Stimulated activated CD8-positive, alpha-beta memory T cell treated with anti-CD3 and anti-CD28 coated beads, Interleukin-7, amount 100 ng/mL, for 24 hours (primary cell): ENCODE measurements around the gene SPG7.

Source experiments
- DNase-seq: peaks from one replicate; pipeline ENCODE4 v3.0.0-alpha.2; 2020; ENCODE audit warnings: low read depth

SPG7 gene

DNA sequence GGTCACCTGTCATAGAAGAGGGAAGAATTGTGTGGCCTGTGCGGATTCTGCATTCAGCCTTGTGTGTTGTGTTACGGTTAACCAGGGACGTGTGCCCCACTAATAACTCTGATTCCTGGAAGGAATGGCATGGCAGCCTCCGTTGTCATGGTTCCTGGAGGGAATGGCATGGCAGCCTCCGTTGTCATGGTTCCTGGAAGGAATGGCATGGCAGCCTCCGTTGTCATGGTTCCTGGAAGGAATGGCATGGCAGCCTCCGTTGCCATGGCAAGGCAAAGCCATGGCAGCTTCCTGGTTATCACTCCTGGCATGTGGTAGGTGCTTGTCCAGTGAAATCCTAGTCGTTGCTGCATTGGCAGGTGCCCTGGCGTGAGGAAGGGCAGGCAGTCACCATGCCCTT, 8.9 kb downstream of the SPG7 start:
- no peak for DNase-seq

DNA sequence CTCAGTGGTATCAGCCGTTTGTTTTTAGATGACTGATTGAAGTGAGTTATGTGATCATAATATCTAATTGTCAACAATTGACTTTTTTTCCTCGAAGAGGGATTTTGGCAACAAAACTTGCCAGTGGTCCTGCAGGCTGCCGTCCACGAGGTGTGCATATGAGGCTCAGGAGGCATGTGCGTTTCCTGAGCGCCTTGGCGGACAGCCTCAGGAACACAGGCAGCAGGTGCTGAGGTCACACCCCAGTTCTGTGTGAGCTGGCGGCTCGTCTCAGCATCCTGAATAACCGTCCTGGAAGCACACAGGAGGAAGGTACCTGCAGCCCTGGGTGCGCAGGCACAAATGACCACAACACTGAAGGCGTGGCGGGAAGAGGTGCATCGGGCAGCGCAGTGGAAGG, 11.7 kb downstream of the SPG7 start:
- no peak for DNase-seq

DNA sequence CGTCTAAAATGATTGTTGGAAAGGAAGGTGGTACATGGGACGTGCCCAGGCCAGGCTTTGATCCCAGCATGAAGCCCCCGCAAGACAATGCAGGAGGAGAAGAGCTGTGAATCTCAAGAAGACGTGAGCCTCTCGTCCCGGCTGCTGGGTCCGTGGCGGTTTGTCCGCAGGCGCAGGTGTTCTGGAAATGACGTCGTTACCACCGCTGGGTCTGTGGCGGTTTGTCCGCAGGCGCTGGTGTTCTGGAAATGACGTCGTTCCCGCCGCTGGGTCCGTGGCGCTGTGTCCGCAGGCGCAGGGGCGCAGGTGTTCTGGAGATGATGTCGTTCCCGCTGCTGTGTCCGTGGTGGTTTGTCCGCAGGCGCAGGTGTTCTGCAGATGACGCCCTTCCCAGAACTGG, 14.1 kb downstream of the SPG7 start:
- DNase-seq = no peak

DNA sequence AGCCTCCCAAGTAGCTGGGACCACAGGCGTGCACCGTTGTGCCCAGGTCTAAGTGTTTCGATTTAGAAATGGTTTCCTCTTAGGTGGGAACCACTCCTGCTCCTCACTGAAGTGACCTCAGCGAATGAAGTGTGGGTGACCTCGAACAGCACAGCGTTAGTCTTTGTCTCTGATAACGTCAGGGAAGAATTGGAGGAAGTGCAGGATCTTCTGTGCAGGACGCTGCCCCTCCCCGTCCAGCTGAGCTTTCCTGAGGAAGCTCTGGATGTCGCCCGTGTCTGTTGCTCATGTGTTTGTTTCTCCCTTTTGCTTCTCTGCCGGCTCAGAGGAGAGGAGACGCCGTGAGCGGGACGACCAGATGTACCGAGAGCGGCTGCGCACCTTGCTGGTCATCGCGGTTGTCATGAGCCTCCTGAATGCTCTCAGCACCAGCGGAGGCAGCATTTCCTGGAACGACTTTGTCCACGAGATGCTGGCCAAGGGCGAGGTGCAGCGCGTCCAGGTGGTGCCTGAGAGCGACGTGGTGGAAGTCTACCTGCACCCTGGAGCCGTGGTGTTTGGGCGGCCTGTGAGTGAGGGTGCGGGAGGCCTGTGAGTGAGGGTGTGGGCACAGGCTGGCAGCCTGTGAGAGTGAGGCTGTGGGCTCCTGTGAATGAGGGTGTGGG, 15.6 kb downstream of the SPG7 start:
- DNase-seq = no peak

DNA sequence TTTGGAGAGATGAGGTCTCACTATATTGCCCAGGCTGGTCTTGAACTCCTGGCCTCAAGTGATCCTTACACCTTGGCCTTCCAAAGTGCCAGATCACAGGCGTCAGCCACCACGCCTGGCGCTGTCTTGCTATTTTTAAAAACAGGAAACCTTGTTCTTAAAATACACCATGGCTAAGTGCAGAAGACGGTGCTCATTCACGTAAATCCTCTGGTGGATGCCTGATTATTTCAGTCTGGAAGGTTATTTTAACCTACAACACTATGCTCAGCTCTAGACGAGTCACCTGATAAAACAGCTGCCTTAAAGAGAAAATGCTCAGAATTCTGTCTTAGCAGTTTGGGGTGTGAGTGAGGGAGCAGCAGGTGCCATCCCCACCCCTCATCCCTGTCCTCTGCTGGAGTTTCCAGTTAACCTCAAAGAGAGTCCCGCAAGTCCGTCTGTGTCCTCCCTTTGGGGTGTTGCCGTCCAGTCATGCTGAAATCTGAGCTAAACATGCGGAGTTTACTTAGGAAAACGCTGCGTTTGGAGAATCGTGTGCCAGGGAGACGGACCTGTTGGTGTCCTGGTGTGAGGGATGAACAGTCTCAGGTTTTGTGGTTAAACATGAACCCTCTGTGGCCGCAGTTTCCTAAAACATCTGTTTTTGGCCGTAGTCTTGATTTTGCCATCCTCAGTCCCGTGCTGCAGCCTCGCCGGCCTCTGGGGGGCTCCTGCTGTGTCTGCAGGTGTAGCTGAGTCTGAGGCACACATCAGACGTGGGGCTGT, 17.1 kb downstream of the SPG7 start:
- DNase-seq = no peak

DNA sequence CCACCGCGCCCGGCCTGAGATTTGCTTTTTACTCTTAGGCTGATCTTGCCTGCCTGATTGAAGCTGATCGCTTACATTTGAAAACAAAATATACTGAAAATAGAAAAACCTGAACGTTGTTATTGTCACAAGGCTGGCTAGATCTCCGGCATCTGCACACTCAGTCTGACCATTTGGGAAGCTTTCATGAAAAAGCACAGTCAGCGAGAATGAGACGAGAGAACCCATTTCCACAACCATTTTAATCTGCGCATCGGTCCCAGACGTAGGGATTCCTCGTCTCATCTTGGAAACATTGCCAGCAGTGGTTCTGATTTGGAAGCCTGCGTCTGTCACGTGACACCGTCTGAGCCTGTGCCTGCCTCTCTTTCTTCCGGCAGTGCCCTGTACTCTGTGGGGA, 20.9 kb downstream of the SPG7 start:
- no peak for DNase-seq

DNA sequence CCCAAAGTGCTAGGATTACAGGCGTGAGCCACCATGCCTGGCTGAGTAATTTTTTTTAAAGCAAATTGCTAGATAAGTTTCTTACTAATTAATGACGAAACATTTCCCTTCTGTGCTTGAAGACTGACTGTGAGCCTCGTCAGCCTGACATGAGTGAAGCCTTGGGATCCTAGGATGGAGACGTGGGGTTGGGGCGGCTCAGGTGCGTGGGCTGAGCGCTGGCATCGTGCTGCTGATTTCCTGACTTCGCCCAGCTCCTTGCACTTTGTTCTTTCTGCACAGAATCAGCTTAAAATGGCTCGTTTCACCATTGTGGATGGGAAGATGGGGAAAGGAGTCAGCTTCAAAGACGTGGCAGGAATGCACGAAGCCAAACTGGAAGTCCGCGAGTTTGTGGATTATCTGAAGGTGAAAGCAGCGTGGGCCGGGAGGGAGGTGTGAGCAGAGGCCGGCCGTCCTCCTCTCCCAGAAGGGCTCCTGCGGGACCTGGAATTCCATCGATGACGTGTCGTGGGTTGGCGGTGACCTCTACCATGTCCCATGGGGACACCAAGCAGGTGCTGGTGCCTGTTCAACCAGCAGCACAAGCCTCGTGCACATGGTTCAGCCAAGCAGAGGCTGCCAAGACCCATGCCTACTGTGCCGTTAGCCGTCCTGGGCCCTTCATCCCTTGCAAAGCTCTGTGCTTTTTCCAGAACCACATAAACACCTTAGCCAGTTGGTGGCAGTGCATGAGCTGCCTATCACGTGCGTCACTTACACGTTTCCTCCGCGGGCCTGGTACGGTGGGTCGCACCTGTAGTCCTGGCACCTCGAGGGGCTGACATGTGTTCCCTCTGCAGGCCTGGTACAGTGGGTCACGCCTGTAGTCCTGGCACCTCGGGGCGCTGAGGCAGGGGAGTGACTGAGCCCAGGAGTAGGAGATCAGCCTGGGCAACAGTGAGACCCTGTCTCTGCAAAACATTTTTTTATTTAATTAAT, 22.5 kb downstream of the SPG7 start:
- DNase-seq = no peak

DNA sequence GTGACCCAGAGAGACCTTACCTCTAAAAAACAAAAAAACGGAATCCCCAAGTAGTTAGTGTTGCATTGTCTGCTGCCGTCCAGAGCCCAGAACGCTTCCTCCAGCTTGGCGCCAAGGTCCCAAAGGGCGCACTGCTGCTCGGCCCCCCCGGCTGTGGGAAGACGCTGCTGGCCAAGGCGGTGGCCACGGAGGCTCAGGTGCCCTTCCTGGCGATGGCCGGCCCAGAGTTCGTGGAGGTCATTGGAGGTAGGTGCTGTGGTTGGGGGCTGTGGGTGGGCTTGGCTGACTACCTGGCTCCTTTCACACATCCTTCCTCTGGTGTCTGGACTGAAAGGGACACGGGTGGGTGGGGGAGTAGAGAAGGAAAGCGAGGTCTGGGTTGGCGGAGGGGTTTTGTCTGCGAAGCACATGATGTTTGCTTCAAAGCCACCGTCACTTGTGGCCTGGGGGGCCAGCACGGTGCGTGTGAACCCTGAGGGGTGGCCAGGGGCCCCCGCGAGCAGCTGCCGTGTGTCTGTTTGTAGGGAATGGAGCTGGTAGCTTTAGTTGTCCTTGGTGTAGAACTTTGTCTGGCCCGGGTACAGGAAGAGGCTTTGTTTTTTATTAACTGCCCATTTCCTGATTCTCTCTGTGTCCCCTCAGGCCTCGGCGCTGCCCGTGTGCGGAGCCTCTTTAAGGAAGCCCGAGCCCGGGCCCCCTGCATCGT, 23.8 kb downstream of the SPG7 start:
- DNase-seq = no peak

DNA sequence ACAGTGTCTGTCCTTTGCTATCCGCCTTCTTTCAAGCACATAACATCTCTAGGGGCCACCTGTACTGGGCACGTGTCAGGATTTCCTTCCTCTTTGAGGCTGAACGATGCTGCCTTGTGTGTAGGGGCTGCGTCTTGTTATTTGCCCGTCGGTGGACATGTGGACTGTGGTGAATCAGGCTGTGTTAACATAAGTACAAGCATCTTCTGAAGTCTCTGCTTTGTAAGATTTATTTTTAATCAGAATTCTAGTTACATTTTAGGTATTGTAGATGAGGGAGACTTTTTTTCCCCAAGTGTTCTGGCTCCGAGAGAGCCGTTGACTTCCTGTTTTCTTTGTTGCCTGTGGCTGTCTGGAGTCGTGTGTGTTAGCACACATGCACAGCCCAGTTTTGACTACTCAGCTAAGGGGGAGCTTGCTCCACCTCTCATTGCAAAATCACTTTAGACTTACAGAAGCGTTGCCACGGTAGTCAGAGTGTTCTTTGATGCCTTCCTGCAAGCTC, 26.1 kb downstream of the SPG7 start:
- no peak for DNase-seq

DNA sequence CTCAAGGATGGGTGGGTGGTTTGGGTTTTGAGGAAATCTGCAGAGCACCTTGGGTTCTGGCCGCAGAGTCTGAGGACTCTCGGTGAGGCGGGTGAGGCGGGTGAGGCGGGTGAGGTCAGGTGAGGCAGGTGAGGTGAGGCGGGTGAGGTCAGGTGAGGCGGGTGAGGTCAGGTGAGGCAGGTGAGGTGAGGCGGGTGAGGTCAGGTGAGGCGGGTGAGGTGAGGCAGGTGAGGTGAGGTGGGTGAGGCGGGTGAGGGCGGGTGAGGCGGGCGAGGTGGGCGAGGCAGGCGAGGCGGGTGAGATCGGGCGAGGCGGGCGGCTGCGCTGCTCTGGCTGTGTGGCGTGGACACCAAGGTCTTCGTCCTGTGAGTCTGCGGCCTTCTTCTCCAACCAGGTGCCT, 28.2 kb downstream of the SPG7 start:
- no peak for DNase-seq

DNA sequence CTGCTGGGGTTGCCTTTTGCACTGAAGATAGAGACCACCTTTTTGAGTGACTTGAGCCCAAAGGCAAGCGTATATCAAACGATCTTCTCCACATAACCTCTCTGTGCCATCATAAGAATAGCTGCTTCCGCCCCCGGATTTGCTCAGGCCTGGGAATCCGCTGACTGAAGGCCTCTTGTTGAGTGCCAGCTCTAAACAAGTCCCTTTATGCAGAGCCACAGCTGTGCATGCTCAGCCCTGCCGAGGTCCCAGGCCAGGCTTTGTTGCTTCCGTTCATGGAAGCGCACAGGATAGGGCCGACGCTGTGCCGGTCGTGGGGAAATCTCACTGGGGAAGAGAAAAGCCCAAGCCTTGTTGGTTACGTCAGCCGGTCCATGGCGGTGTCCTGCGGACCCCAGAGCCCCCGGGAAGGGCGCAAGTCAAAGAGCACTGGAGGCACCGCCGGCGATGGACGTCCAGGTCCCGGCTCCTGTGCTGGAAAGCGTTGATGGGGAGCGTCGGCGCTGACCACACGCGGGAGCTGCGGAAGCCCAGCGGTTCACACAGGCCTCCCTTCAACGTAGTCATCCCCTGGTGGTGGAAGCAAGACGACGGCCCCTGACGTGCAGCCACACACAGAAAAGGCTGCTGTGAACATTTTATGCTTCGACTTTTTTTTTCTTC, 28.8 kb downstream of the SPG7 start:
- DNase-seq = no peak

DNA sequence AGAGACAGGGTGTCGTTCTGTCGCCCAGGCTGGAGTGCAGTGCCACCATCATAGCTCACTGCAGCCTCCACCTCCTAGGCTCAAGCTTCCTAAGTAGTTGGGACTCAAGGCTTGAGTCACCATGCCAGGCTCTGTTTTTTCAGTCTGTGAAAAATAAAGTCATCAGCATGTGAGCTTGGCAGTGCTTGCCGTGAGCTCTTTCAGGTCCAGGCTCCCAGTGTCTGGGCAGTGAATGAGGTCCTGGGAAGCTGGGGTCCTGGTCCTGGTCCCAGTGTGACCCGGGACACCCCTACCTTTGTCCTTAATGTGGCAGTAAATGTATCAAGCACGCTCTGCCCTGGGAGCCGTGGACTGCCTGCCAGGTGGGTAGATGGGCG, 29.3 kb downstream of the SPG7 start:
- DNase-seq = no peak

DNA sequence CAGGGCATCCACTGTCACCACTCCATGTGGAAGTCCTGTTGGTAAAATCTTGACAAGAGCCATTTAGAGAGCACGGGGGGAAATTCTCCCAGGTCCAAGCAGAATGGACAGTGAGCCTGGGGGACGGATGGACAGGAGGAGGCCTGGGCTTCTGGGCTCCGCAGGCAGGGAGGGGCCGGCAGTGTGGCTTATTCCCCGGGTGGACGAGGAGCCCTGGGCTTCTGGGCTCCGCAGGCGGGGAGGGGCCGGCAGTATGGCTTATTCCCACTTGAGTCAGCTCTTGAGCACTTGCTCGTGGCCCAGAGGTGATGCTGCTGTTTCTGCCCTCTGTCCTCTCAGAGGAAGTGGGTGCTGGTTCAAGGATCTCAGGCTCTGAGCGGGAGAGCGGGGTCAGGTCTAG, 30.1 kb downstream of the SPG7 start:
- DNase-seq = no peak

DNA sequence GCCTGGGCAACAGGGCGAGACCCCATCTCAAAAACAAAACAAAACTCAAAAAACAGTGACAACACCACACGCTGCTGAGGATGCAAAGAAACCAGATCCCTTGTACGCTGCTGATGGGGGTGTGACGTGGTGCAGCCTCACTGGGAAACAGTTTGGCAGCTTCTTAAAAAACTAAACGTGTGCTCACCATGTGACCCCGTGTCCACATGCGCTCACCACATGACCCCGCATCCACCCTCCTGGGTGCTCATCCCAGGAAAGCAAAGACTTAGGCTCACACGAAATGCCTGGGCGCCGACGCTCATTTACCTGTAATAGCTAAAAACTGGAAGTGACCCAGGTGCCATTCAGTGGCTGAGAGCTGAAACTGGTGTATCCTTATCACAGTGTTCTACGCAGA, 32.4 kb downstream of the SPG7 start:
- no peak for DNase-seq

DNA sequence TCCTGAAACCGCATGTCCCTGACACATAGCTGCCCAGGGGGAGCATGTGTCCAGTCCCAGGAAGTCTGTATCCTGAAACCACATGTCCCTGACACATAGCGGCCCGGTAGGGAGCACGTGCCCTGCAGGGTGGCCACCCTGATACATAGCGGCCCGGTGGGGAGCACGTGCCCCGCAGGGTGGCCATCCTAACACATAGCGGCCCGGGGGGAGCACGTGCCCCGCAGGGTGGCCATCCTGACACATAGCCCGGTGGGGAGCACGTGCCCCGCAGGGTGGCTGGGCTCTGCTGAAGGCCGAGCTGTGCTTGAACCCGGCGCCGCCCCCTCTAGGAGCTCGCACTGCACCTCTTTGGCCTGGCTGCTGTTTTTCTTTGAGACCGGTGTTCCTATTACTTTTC, 33.6 kb downstream of the SPG7 start:
- DNase-seq = no peak

DNA sequence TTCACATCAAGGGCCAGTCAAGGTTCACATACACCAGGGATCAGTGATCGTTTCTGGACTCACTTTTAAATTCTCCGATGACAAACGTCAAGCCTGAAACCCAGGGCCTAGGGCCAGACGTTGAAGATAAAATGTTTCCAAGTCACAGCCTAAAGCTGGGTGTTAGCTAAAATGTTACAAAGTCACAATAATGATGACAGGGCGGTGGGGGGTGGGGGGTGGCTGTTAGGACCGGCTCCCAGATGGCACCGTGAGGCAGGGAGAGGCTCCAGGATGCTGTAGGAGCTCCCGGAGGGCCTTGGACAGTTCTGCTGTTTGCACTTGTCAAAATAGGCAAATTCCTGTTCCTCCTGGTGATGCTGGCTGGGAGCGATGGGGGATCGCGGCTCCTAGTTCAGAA, 35.9 kb downstream of the SPG7 start:
- no peak for DNase-seq

DNA sequence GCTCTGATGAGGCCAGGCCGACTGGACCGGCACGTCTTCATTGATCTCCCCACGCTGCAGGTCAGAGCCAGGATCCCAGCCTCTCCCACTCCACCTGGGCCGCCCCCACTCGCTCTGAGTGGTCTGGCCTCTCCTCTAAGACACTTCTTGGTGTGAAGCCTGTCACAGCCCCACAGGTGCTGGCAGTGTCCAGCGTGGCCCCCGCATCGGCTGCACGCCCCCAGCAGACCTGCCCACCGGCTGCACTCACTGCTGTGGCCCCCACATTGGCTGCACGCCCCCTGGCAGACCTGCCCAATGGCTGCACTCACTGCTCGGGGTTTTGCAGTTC, 36.5 kb downstream of the SPG7 start:
- no peak for DNase-seq

DNA sequence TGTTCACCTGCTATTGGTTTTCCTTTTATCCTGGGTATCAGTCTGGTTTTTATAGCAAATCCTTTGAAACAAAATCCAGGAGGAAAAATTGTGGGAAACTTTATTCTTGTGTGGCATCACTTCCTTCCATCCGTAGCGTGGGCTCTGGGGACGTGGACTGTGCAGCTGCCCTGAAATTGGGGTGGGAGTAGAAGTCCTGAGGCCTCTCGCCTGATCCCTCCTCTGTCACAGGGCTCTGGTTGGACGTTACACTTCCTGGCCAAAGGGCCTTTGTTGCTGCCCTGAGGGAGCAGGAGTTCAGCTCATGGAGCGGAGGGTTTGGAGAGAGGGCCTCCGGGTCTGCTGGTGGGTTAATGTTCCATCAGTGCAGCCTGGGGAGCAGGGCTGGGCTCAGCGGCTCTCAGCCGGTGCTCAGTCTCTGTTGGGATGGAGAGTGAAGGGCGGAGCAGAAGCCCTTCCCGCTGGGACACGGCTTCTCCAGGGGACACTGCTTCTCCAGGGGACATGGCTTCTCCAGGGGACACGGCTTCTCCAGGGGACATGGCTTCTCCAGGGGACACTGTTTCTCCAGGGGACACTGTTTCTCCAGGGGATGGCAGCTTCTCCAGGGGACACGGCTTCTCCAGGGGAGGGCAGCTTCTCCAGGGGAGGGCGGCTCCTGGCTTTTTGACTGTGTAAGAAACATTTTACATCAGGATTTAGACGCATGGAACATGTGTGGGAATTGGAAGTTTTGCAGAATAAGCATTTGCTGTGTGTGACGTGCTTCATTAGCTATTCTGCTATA, 37.0 kb downstream of the SPG7 start:
- no peak for DNase-seq

DNA sequence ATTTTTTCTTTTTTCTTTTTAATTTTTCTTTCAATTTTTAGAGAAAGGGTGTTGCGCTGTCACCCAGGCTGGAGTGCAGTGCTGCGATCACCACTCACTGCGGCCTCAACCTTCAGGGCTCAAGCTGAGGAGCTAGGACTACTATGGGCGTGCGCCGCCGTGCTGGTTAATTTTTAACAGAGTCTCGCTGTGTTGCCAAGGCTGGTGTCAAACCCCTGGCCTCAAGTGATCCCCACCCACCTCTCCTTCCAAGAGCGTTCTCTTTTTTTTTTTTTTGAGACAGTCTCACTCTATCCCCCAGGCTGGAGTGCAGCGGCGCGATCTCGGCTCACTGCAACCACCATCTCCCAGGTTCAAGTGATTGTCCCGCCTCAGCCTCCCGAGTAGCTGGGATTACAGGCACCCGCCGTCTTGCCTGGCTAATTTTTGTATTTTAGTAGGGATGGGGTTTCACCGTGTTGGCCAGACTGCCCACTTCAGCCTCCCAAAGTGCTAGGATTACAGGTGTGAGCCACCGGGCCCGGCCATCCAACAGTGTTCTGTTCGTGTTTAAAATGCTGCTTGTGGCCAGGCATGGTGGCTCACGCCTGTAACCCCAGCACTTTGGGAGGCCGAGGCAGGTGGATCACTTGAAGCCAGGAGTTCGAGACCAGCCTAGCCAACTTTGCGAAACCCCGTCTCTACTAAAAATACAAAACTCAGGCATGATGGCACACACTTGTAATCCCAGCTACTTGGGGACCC, 37.8 kb downstream of the SPG7 start:
- DNase-seq = no peak

DNA sequence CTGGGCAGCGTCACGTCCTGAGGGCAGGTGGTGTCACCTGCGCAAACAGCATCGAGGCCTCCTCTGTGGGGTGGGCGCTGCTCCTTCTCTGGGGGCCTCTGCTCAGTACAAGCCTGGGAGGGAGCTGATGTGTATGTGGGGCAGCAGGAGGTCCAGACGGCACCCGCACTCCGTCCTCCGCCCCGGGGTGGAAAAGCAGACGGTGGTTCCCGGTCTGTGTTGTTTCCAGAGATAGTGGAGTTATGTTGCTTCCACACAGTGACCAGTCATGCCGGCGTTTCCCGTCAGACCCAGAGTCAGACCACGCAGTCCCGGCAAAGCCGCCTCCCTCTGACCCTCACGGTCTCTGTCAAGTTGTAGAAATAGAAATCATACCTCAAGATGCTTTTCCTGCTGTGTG, 38.6 kb downstream of the SPG7 start:
- DNase-seq = no peak
